Common myeloid progenitor, CD34-positive (primary cell): ENCODE data around the gene RCAN3.

Experiments
- CTCF ChIA-PET: fragments of 350-600 bp; sonication (Branson Sonifier 250); formaldehyde crosslinking; loops from one replicate; lab custom pipeline; 2021; ENCODE audit warnings: antibody characterized with exemption; lab: Charles Lee
- POLR2A ChIA-PET: fragments of 350-600 bp; sonication (Branson Sonifier 250); formaldehyde crosslinking; loops from one replicate; lab custom pipeline; 2021; ENCODE audit warnings: antibody characterized with exemption; lab: Charles Lee
- DNase-seq, 3 donors: peaks; one replicate each; pipeline versions ENCODE4 v3.0.0 to v3.0.0-alpha.2; 2013
- H3K27ac ChIP-seq, 2 experiments: 1 replicate in 1 of 2; 2 replicates in 1 of 2; pipeline ENCODE4 v1.7.0; 2013; ENCODE audit warnings: inconsistent platforms in 2 of 2, low read length in 2 of 2, mild to moderate bottlenecking in 2 of 2, low read depth in 1 of 2, moderate library complexity in 1 of 2; ENCODE audit not compliant: severe bottlenecking in 2 of 2, insufficient read depth in 1 of 2, poor library complexity in 1 of 2
- H3K27me3 ChIP-seq, 5 experiments: replicated peaks in 2 of 5; 1 replicate in 3 of 5; 2 replicates in 2 of 5; pipeline versions ENCODE4 v1.6.1 to v1.7.0; 2013; ENCODE audit warnings: low read length in 4 of 5, mild to moderate bottlenecking in 2 of 5, moderate library complexity in 2 of 5, inconsistent platforms in 1 of 5; ENCODE audit not compliant: insufficient read depth in 5 of 5, control insufficient read depth in 4 of 5
- H3K36me3 ChIP-seq, 4 experiments: 1 replicate in 2 of 4; 2 replicates in 2 of 4; pipeline versions ENCODE4 v1.6.1 to v1.7.0; 2013; ENCODE audit warnings: low read length in 3 of 4, control low read depth in 1 of 4, mild to moderate bottlenecking in 1 of 4; ENCODE audit not compliant: control insufficient read depth in 4 of 4, insufficient read depth in 4 of 4
- H3K4me1 ChIP-seq, 4 experiments: 1 replicate in 3 of 4; 2 replicates in 1 of 4; pipeline versions ENCODE4 v1.6.1 to v1.7.1; 2013; ENCODE audit warnings: low read length in 3 of 4, mild to moderate bottlenecking in 3 of 4, control low read depth in 1 of 4, inconsistent platforms in 1 of 4, moderate library complexity in 1 of 4; ENCODE audit not compliant: control insufficient read depth in 4 of 4, insufficient read depth in 4 of 4; ENCODE audit errors: control extremely low read depth in 1 of 4
- H3K4me3 ChIP-seq, 7 experiments: 1 replicate in 4 of 7; 2 replicates in 3 of 7; pipeline versions ENCODE4 v1.5.1 to v1.7.0; 2013; ENCODE audit warnings: mild to moderate bottlenecking in 7 of 7, low read length in 6 of 7, moderate library complexity in 6 of 7, inconsistent platforms in 2 of 7, low read depth in 2 of 7, control low read depth in 1 of 7; ENCODE audit not compliant: insufficient read depth in 4 of 7, control insufficient read depth in 1 of 7; ENCODE audit errors: extremely low read depth in 1 of 7
- H3K9me3 ChIP-seq, 5 experiments: 1 replicate in 4 of 5; 2 replicates in 1 of 5; pipeline versions ENCODE4 v1.6.1 to v1.7.1; 2013; ENCODE audit warnings: low read length in 4 of 5, mild to moderate bottlenecking in 2 of 5, inconsistent platforms in 1 of 5, low read depth in 1 of 5, moderate library complexity in 1 of 5; ENCODE audit not compliant: control insufficient read depth in 4 of 5, insufficient read depth in 2 of 5; ENCODE audit errors: control extremely low read depth in 1 of 5
- WGBS: methylation state at CpG from one replicate; pipeline ENCODE4 v1.1.5; 2013; ENCODE audit not compliant: insufficient coverage; 5-methylcytosine and 5-hydroxymethylcytosine counted together

Gene RCAN3

DNA sequence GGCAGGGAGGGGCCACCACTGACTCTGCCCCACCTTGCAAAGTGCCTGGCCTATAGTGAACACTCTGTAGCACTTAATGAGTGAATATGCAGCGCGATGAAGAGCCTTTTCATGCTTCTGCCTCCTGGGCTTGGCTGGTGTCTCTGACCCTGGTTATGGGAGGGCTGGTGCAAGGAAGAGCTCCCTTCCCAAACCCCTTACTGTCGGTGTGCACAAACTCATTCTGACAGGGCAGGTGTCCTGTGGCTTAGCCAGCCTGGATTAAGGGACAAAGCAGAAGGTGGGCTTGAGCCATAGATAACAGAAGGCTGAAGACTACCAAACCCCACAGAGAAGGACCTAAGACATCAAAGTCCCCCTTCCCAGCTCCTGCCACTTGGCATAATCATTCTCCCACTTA lies 51.3 kb downstream of the RCAN3 start:
- no peaks in the 10 kb centered on the region for H3K36me3 ChIP-seq
- POLR2A ChIA-PET = no interaction called here
- H3K27me3 ChIP-seq = peaks cover 0 to 14% (median 9%) of the 10 kb centered on the region in 5 experiments
- H3K4me1 ChIP-seq = peaks cover 0 to 31% (median 17%) of the 10 kb centered on the region in 4 experiments
- H3K4me3 ChIP-seq = no peak overlapping the region
- no peak for DNase-seq
- CTCF ChIA-PET = interaction anchor here (1.0 kb wide), 1 partner anchor 16 kb away, joined by 3 read pairs; no protein-coding TSS in a partner anchor
- 100% methylated on average over 2 of the region's 3 CpGs for WGBS
- no peaks in the 10 kb centered on the region for H3K9me3 ChIP-seq
- H3K27ac ChIP-seq = no peak overlapping the region

- CTCF ChIA-PET = interaction anchor here (1.0 to 1.4 kb wide), 4 partner anchors 8 to 33 kb away, joined by 3 to 6 read pairs (median 4); no protein-coding TSS in a partner anchor
- 96% methylated on average over 4 of the region's 4 CpGs for WGBS
Observed at GRCh38 chr1:24554714-24555113, 52.1 kb downstream of the RCAN3 start.

DNA sequence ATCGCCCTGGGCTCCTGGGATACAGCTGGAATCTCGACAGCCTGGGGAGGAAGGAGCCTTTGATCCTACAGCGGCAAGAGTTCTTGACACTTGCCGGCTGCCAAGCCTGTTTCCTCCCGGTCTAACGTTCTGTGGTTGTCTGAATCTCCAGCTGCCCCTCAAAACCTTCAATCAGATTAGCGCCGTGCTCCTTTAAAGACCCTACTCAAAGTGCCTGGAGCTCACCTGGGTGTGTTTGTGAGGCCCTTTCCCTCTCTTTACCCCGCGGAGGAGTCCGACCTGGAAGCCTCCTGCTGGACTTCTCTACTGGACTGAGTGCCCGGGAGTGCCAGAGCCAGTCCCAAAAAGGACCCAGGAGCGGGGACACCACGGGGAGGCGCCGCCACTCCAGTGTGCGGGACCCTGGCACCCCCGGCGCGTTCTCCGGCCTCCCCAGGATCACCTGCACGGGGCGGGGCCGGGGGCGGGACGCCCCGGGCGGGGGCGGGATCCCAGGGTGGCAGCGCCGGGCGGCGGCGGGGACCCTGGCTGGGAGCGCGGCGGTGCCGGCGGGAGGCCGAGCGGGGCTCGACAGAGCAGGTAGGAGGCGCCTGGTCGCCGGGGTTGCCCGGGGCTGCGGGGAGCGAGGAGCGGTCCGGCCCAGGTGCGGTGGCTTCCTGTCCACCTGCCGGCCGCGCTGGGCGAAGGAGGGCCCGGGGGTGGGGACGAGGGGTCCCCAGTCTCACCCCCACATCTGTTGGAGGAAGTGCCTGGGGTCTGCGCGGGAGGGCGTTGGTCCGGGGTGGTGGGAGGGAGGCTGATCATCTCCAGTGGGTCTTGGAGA lies 53.2 kb downstream of the RCAN3 start, which contains the start of gene NCMAP:
Gene NCMAP, plus strand, starts transcription at position 497 of the 823 bp plus-strand sequence. CDS start 39,344 bp downstream, outside the sequence.
- under 1% methylated on average over 43 of the region's 61 CpGs for WGBS
- Histone ChIP-seq H3K9me3 (no peaks in the 10 kb centered on the region), H3K27ac (no peak within 1 kb of the TSS), H3K4me3 (peak within 1 kb of the TSS in 6 of 7 experiments; percentile 36 to 65 (median 58)), H3K36me3 (no peaks in the 10 kb centered on the region), H3K4me1 (peaks cover 0 to 38% (median 22%) of the 10 kb centered on the region in 4 experiments), H3K27me3 (peaks cover 0 to 11% (median 9%) of the 10 kb centered on the region in 5 experiments)
- CTCF ChIA-PET = interaction anchor here (0.7 to 1.4 kb wide), 5 partner anchors 11 to 32 kb away, joined by 3 to 6 read pairs (median 3); no protein-coding TSS in a partner anchor
- POLR2A ChIA-PET = no interaction called here
- DNase-seq = peak in 2 of 3 donors; percentile 46 to 58

More at GRCh38 chr1:24554714-24555113, 52.1 kb downstream of the RCAN3 start:
- Histone ChIP-seq H3K9me3 (no peaks in the 10 kb centered on the region), H3K27ac (no peak overlapping the region), H3K4me1 (peaks cover 0 to 38% (median 22%) of the 10 kb centered on the region in 4 experiments), H3K27me3 (peaks cover 0 to 11% (median 9%) of the 10 kb centered on the region in 5 experiments), H3K36me3 (no peaks in the 10 kb centered on the region), H3K4me3 (no peak overlapping the region)
- no peak for DNase-seq
- POLR2A ChIA-PET = no interaction called here

- ChIA-PET CTCF (no interaction called here), POLR2A (no interaction called here)
- Histone ChIP-seq H3K27me3 (peaks cover 0 to 11% (median 9%) of the 10 kb centered on the region in 5 experiments), H3K4me3 (peak overlapping the region in 4 of 7 experiments; percentile 36 to 65 (median 52)), H3K9me3 (no peaks in the 10 kb centered on the region), H3K4me1 (peaks cover 0 to 37% (median 21%) of the 10 kb centered on the region in 4 experiments), H3K36me3 (no peaks in the 10 kb centered on the region), H3K27ac (no peak overlapping the region)
- DNase-seq = no peak
- WGBS = 74% methylated on average over 13 of the region's 19 CpGs
Observed at GRCh38 chr1:24556414-24556795, 53.8 kb downstream of the RCAN3 start.

GRCh38 chr1:24557220-24557619 lies 54.6 kb downstream of the RCAN3 start:
- DNase-seq = peak in 1 of 3 donors; percentile 30
- Histone ChIP-seq H3K27ac (no peak overlapping the region), H3K36me3 (no peaks in the 10 kb centered on the region), H3K4me3 (no peak overlapping the region), H3K9me3 (no peaks in the 10 kb centered on the region), H3K4me1 (peaks cover 0 to 29% (median 16%) of the 10 kb centered on the region in 4 experiments), H3K27me3 (peaks cover 0 to 11% (median 9%) of the 10 kb centered on the region in 5 experiments)
- POLR2A ChIA-PET = no interaction called here
- CTCF ChIA-PET = no interaction called here
- 97% methylated on average over 4 of the region's 6 CpGs for WGBS

GRCh38 chr1:24557711-24558131 lies 55.1 kb downstream of the RCAN3 start:
- no peaks in the 10 kb centered on the region for H3K36me3 ChIP-seq
- H3K4me3 ChIP-seq = no peak overlapping the region
- peaks cover 0 to 11% (median 9%) of the 10 kb centered on the region in 5 experiments for H3K27me3 ChIP-seq
- H3K27ac ChIP-seq = no peak overlapping the region
- H3K4me1 ChIP-seq = peaks cover 0 to 26% (median 16%) of the 10 kb centered on the region in 4 experiments
- no peaks in the 10 kb centered on the region for H3K9me3 ChIP-seq
- ChIA-PET POLR2A (no interaction called here), CTCF (interaction anchor here (0.5 to 1.2 kb wide), 3 partner anchors 29 to 51 kb away, joined by 3 to 6 read pairs (median 4); no protein-coding TSS in a partner anchor)
- 76% methylated on average over 9 of the region's 9 CpGs for WGBS
- DNase-seq = peak in 1 of 3 donors; percentile 33
